HCT116 (cell line): ENCODE results near the gene TBX4. TPM values are rescaled to one million over a fixed set of nuclear protein-coding genes. Genes with fewer than 3 reads are reported as not detected.

Source experiments
- ATAC-seq: fragments of 200-7000 bp; cut with Tn5 transposase; 2 replicates; pipeline ENCODE4 v1.9.1; 2020; ENCODE audit warnings: mild to moderate bottlenecking, moderate library complexity
- BruUV-seq: library from RNA; stranded (reverse); fragments of 400-500 nt; replicated peaks from 2 replicates; lab custom pipeline; 2021; lab: Mats Ljungman, UMichigan
- CTCF ChIA-PET: fragments of 300-600 bp; sonication (Branson Sonifier 250); formaldehyde crosslinking; loops from one replicate; lab custom pipeline; 2021; ENCODE audit warnings: antibody characterized with exemption; lab: Charles Lee
- POLR2A ChIA-PET: fragments of 300-600, 350-600 bp; sonication (Branson Sonifier 250); formaldehyde crosslinking; loops from one replicate; lab custom pipeline; 2021; ENCODE audit warnings: antibody characterized with exemption; lab: Charles Lee
- RAD21 ChIA-PET, 2 experiments: fragments of 300-600 bp; sonication (Branson Sonifier 250); formaldehyde crosslinking; loops; one replicate each; lab custom pipeline; 2023; ENCODE audit warnings: low total read pairs in 2 of 2; ENCODE audit not compliant: uncharacterized antibody in 2 of 2, unreplicated experiment in 2 of 2, low non-redundant PET in 1 of 2; lab: Charles Lee
- DNase-seq: peaks from one replicate; pipeline ENCODE4 v3.0.0-alpha.2; 2010; ENCODE audit warnings: low read depth, low spot score
- H2AFZ ChIP-seq: fragments of 200-600 bp; shearing (Covaris generic), sonication (generic); 2 replicates; pipeline ENCODE4 v1.6.1; 2017; ENCODE audit warnings: low read depth, mixed run types, mixed read lengths, antibody characterized with exemption, low read length; ENCODE audit not compliant: poor library complexity, severe bottlenecking
- H3K27ac ChIP-seq: 2 replicates; pipeline ENCODE4 v1.5.1; 2012; ENCODE audit warnings: low read depth, low read length
- H3K27me3 ChIP-seq: fragments of 200-600 bp; sonication (generic); 2 replicates; pipeline ENCODE4 v1.6.1; 2016; ENCODE audit warnings: mixed run types, low read length, mixed read lengths; ENCODE audit not compliant: insufficient read depth
- H3K36me3 ChIP-seq, 2 experiments: fragments of 200-500 bp in 1 of 2; fragments of 200-600 bp in 1 of 2; sonication (Bioruptor generic) in 1 of 2; sonication (generic) in 1 of 2; 2 replicates each; pipeline versions ENCODE4 v1.5.1 to v1.6.1; 2014 to 2016; ENCODE audit warnings: low read length in 2 of 2, inconsistent platforms in 1 of 2, mixed read lengths in 1 of 2, mixed run types in 1 of 2; ENCODE audit not compliant: insufficient read depth in 2 of 2, control insufficient read depth in 1 of 2
- H3K4me1 ChIP-seq, 2 experiments: fragments of 200-600 bp in 1 of 2; sonication (generic) in 1 of 2; 2 replicates each; pipeline versions ENCODE4 v1.5.1 to v1.6.1; 2012 to 2017; ENCODE audit warnings: low read length in 2 of 2, inconsistent platforms in 1 of 2, mild to moderate bottlenecking in 1 of 2, mixed read lengths in 1 of 2, mixed run types in 1 of 2, moderate library complexity in 1 of 2; ENCODE audit not compliant: insufficient read depth in 2 of 2, control insufficient read depth in 1 of 2
- H3K4me2 ChIP-seq: fragments of 200-600 bp; sonication (generic); 2 replicates; pipeline ENCODE4 v1.6.1; 2017; ENCODE audit warnings: mixed run types, low read length, mixed read lengths
- H3K4me3 ChIP-seq, 2 experiments: fragments of 200-600 bp in 1 of 2; sonication (generic) in 1 of 2; replicated peaks in 1 of 2; 2 replicates each; pipeline ENCODE4 v1.5.1; 2011 to 2016; ENCODE audit warnings: low read length in 2 of 2, control low read depth in 1 of 2, low read depth in 1 of 2, mild to moderate bottlenecking in 1 of 2, mixed read lengths in 1 of 2, mixed run types in 1 of 2
- H3K79me2 ChIP-seq: fragments of 200-600 bp; sonication (generic); 2 replicates; pipeline ENCODE4 v1.6.1; 2017; ENCODE audit warnings: mild to moderate bottlenecking, mixed run types, low read length, moderate library complexity, mixed read lengths; ENCODE audit not compliant: insufficient read depth
- H3K9ac ChIP-seq: fragments of 200-600 bp; sonication (generic); 2 replicates; pipeline ENCODE4 v1.6.1; 2016; ENCODE audit warnings: low read length, mixed read lengths
- H3K9me2 ChIP-seq: fragments of 200-600 bp; sonication (generic), shearing (Covaris generic); 2 replicates; pipeline ENCODE4 v1.6.1; 2017; ENCODE audit warnings: mixed run types, mild to moderate bottlenecking, moderate library complexity; ENCODE audit not compliant: insufficient read depth
- H3K9me3 ChIP-seq, 2 experiments: fragments of 200-500 bp in 1 of 2; fragments of 200-600 bp in 1 of 2; sonication (Bioruptor generic) in 1 of 2; sonication (generic) in 1 of 2; 2 replicates each; pipeline ENCODE4 v1.6.1; 2014 to 2017; ENCODE audit warnings: low read length in 2 of 2, mixed read lengths in 2 of 2, inconsistent platforms in 1 of 2, low read depth in 1 of 2, mild to moderate bottlenecking in 1 of 2, mixed run types in 1 of 2, moderate library complexity in 1 of 2; ENCODE audit not compliant: control insufficient read depth in 1 of 2, insufficient read depth in 1 of 2
- H4K20me1 ChIP-seq: fragments of 200-600 bp; sonication (generic), shearing (Covaris generic); 2 replicates; pipeline ENCODE4 v1.6.1; 2017; ENCODE audit warnings: mixed run types, mild to moderate bottlenecking, moderate library complexity; ENCODE audit not compliant: insufficient read depth
- CTCF ChIP-seq, 3 experiments: fragments of 200-600 bp in 1 of 3; sonication (generic) in 1 of 3; IDR thresholded peaks in 2 of 3; conservative IDR thresholded peaks in 1 of 3; 2 replicates each; pipeline ENCODE4 v1.5.1; 2012 to 2017; ENCODE audit warnings: low read depth in 2 of 3, low read length in 2 of 3, antibody characterized with exemption in 1 of 3, borderline replicate concordance in 1 of 3, control low read depth in 1 of 3, mild to moderate bottlenecking in 1 of 3, mixed read lengths in 1 of 3, mixed run types in 1 of 3, moderate library complexity in 1 of 3; ENCODE audit not compliant: insufficient read depth in 1 of 3
- EGR1 ChIP-seq: IDR thresholded peaks from 2 replicates; pipeline ENCODE4 v1.6.1; 2012; ENCODE audit warnings: low read depth
- ELF1 ChIP-seq: IDR thresholded peaks from 2 replicates; pipeline ENCODE4 v1.6.1; 2012; ENCODE audit warnings: low read depth, borderline replicate concordance
- SRF ChIP-seq: IDR thresholded peaks from 2 replicates; pipeline ENCODE4 v1.6.1; 2012; ENCODE audit warnings: low read depth
- ZFX ChIP-seq: fragments of 450-650 bp; IDR thresholded peaks from 2 replicates; pipeline ENCODE4 v1.6.1; 2017
- intact Hi-C: fragments of 100-400 bp; cut with micrococcal nuclease; formaldehyde crosslinking; loops from 2 replicates; pipeline ENCODE4 v1.10.0; 2022
- total RNA-seq: library from RNA; stranded (reverse); gene quantifications from one replicate; pipeline ENCODE4 v1.2.1, GENCODE V29; 2021; ENCODE audit not compliant: unreplicated experiment

The TBX4 gene
- total RNA-seq, 1 experiment from 2014 or later: 0.27 TPM

GRCh38 chr17:61456061-61456681 lies 3.9 kb downstream of the TBX4 start (continued):
- TF ChIP-seq CTCF (IDR thresholded peaks at IDR 0.05 in 2 of 3, conservative IDR thresholded peaks at IDR 0.05 in 1 of 3; ENCODE audit: borderline replicate concordance in 1 of 3, insufficient read depth in 1 of 3, low read depth in 2 of 3, low read length in 2 of 3) (no peak), ELF1 (no peak)

DNA sequence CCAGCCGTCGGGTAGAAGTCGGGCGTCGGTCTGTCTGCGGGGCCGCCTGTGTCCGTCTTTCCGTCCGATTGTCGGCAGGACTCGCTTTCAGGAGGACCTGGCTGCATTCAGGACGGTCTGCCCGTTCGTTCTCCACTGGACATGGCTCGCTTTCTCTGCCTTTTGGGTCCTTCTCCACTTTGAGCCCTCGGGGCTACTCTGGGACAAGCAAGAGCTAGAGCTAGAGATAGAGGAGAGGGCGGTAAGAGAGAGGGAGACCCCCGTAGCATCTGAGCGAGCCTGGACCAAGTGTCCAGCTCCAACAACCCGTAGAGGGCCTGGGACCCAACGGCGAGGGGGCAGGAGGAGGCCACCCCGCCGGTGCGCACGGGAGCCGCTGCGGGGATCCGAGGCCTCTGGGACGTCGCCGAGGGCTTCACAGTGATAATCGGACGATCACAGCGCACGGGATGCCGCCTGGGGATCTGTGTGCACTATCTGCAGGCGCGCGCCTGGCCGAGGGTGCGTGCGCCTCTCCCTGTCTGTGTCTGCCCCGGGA lies 4.5 kb downstream of the TBX4 start:
- no TSS peak for BruUV-seq
- no peaks in the 10 kb centered on the region for H3K9me2 ChIP-seq
- no peaks in the 10 kb centered on the region for H3K36me3 ChIP-seq
- H3K4me1 ChIP-seq: no peaks in the 10 kb centered on the region
- CTCF ChIA-PET: no interaction called here
- DNase-seq (no peak), ATAC-seq (no peak)
- no peak overlapping the region for H3K4me3 ChIP-seq
- POLR2A ChIA-PET: no interaction called here
- H4K20me1 ChIP-seq: no peaks in the 10 kb centered on the region
- H3K9ac ChIP-seq: no peak overlapping the region
- no peak for TF ChIP-seq SRF
- TF ChIP-seq EGR1: no peak
- no peak for TF ChIP-seq ZFX
- no peaks in the 10 kb centered on the region for H3K9me3 ChIP-seq
- H3K27ac ChIP-seq: no peak overlapping the region; the same call in 1 of the 2 replicates
- no peak overlapping the region for H2AFZ ChIP-seq
- intact Hi-C loops: no loop called here
- no peaks in the 10 kb centered on the region for H3K79me2 ChIP-seq
- H3K4me2 ChIP-seq: no peak overlapping the region
- H3K27me3 ChIP-seq: no peaks in the 10 kb centered on the region
- RAD21 ChIA-PET: no interaction called here
